GM18873 (cell line): ENCODE data around the gene BMERB1.
"Not testable (repeated sequence)": the region's sequence is repeated elsewhere in the genome, so short reads cannot be mapped to it uniquely, and the experiment has no call there.

ENCODE experiments used
- ATAC-seq: cut with Tn5 transposase; IDR thresholded peaks from one replicate; pipeline ENCODE4 v1.9.1; 2021; ENCODE audit warnings: mild to moderate bottlenecking, moderate library complexity, moderate number of reproducible peaks; ENCODE audit not compliant: unreplicated experiment, low FRiP score

BMERB1 gene

DNA sequence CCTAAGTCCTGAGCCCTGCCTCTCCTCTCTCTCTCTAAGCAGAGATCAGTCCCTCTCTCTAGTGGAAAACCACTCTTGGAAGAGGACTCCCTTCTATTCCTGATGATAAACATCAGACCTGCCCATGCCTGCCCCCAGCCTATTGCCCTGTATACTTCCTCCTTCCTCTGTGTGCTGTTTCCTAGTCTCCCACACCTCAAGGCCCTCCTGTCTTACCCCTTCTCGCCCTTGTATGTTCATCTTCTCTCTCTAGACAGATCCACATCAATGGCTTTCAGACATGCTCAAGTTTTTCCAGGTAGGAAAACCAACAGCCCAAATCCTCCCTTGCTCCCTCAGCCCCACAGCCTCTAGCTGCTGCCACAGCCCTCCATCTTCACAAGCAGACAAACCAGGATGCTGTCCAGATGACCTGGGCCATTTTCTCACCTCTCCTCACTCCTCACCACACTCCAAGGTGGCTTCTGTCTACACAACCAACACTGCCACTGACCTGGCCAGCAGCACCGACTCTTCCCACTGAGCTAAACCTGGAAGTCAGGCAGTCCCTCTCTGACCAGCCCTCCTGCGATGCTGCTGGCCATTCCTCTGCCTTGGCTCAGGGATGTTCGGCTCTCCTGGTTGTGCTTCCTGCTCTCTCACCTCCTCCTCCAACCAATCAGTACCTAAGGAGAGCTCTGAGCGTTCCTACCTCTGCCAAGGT is 172.3 kb downstream of the BMERB1 start:
- no peak for ATAC-seq

GRCh38 chr16:15607221-15607699 is 172.9 kb downstream of the BMERB1 start:
- not testable (repeated sequence) for ATAC-seq

- no peak for ATAC-seq
Measured at GRCh38 chr16:15607700-15608396, 173.5 kb downstream of the BMERB1 start.

GRCh38 chr16:15608398-15609285 is 174.3 kb downstream of the BMERB1 start:
- ATAC-seq = no peak

DNA sequence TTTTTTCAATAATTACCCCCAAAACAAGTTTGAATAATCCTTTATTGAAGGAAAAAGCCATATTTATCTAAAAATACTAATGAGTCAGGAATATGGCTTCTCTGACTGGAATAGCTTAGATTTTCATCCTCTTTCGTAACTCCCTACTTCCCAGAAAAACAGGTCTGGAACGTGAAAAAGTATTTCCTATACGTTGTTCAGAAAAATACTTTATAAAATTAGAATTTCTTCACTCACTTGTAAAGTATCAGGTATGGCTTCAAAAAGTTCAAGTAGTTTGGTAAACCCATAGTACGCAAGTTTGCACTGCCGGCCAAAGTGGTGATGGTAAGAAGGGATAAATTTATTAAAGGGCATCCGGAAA is 174.9 kb downstream of the BMERB1 start:
- ATAC-seq = no peak

GRCh38 chr16:15610369-15610871 is 176.0 kb downstream of the BMERB1 start:
- ATAC-seq = no peak

GRCh38 chr16:15611610-15612009 is 177.2 kb downstream of the BMERB1 start:
- no peak for ATAC-seq

GRCh38 chr16:15613676-15614075 is 179.3 kb downstream of the BMERB1 start:
- ATAC-seq = no peak

DNA sequence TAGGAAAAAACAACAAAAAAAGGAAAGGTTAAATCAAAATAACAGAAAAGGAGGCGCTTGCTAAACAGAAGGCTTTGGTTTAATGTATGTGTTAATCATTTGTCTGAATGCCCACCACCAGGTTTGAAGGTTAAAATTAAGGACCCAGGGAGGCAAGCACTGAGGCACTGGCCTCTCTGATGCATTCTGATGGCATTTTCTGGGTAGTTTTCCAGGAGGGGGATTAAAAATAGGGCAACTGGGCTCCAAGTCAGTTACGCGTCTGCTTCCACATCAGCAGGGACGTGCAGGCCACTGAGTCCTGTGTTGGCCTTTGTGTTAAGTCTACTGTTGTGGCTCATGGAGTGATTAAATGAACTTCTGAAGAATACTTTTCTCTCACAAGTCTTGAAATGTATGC is 181.6 kb downstream of the BMERB1 start:
- ATAC-seq = no peak

GRCh38 chr16:15616475-15617165 is 182.2 kb downstream of the BMERB1 start:
- no peak for ATAC-seq

DNA sequence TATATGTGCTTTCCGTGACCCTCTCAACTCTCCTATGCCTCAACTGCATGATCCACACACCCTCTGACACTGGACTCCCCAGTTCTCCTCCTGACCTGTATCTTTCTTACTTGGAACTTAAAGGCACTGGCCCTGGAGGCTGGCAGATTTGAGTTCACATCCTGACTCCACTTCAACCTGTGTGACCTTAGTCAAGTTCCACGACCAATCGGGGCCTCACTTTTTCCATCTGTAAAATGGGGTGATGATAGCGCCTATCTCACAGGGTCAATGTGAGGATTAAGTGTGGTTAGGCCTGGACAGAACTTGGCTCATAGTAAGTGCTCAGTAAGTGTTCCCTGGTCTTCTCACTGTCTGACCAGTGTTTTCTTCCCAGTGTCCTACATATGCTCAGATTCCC is 183.5 kb downstream of the BMERB1 start:
- no peak for ATAC-seq

- no peak for ATAC-seq
Measured at GRCh38 chr16:15618392-15618791, 184.0 kb downstream of the BMERB1 start.

DNA sequence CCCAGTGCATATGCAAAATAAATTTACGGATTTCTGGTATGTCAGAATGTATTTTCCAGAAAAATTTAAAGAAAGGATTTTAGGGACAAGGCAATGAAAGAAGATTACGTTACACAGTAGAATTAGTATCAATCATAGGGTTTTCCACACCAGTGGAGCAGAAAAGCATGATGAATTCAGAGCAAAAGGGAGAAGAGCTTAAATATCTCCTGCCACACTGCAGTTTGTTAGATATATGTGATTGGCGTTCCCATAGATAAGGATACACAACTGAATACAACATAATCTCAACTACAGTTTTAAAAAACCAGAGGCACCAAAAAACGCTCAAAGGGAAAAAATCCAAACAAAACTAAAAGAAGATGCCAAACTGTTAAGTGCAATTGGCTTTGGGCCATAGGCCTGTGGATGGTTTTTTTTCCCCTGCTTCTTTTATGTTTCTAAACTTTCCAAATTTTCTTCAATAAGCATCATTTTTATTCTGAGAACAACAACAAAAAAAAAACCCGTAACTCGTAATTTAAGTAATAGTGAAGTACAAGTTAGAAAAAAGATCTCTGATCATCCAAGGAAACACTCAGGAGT is 186.3 kb downstream of the BMERB1 start:
- no peak for ATAC-seq

- no peak for ATAC-seq
Measured at GRCh38 chr16:15621456-15621855, 187.1 kb downstream of the BMERB1 start.

DNA sequence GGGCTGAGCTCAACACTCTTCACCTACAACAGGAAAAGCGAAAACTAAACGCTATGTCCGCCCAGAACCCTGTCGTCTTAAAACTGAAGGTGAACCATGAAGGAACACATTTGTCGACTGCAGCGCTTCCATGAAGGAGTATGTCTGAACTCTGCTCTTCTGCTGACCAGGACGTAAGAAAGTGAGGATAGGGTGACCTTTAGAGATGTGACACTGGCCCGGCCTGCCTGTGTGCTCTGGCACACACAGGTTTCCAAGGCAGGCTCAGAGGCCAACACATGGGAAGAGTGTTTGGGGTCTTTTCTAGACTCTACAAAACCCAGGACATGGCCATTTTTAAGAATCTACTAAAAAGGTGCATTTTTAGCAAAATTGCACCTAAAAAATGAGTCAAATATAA is 187.5 kb downstream of the BMERB1 start:
- ATAC-seq = no peak

DNA sequence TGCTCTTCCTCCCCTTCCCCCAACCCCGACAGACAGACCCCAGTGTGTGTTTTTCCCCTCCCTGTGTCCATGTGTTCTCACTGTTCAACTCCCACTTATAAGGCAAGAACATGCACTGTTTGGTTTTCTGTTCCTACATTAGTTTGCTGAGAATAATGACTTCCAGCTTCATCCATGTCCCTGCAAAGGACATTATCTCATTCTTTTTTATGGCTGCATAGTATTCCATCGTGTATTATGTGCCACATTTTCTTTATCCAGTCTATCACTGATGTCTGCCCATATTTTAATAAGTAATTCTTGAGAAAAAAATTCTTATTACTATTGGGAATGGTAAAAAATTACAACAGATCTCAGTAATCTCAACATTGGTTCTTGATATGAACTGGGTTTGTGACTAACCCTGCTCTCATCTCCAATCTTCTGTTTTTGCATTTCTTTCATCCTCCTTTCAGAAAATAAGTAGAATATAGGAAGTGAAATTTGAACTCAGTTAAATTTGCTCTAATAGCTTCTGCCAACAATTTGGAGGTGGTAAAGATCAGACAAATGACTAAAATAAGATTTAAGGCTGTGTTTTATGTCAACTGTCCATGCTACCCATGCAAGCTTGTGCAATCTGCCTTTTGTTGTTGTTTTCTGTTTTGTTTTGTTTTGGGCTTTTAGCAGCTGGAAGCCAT is 197.5 kb downstream of the BMERB1 start:
- no peak for ATAC-seq

DNA sequence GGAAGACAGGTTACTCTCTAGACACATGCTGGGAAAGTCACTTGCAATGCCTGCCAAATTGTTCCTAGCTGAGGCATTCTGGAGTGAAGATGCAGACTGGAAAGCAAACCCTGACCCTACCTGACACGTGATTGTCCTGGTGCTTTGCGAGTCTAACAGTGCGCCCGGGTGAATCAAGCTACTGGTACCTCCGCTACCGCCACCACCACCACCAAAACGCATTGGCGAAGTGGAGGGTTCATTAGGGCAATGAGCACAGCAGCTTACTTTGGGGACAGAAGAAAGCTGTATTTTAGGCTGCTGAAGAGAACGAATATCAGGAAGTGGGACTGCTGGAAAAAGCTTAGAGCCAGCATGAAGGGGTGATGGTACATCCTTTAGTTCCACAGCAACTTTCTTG is 201.5 kb downstream of the BMERB1 start:
- ATAC-seq = no peak

DNA sequence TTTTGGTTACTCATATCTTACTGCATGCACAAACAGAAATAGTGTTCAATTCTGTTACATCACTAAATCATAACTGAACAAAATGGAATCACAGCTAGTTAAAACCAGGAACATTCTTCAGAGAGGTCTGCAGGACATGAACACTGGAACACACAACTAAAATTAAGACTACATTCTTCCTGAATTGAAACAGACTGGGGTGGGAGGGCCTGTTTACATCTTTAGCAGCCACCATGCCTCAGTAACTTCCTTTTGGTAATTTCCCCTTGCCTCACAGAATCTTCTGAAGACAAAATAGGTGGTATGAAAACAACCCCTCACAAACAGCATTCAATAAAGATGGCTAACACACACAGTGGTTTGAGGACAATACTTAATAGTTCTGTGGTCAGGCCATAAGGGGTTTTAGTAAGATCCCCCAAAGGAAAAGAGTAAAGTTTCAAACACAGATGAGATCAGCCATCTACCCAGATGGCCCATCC is 202.0 kb downstream of the BMERB1 start:
- no peak for ATAC-seq
